Astrocyte of the cerebellum (primary cell): ENCODE results near the gene UBE2O.

ENCODE experiments used
- DNase-seq: peaks from one replicate; pipeline ENCODE4 v3.0.0-alpha.2; 2011; ENCODE audit warnings: low read depth
- H3K4me3 ChIP-seq: 2 replicates; pipeline ENCODE4 v1.5.1; 2011; ENCODE audit warnings: mild to moderate bottlenecking, low read depth, low read length, moderate library complexity
- in situ Hi-C: cut with HindIII; loops from 2 replicates; pipeline ENCODE4 v1.10.0; 2017; ENCODE audit warnings: low sequenced_read_pairs
- TF ChIP-seq, protein P1 (sequence below): IDR thresholded peaks from 2 replicates; pipeline ENCODE4 v1.5.1; 2012; ENCODE audit warnings: low read length, low read depth, moderate library complexity, mild to moderate bottlenecking; ENCODE audit errors: missing control alignments

The UBE2O gene

DNA sequence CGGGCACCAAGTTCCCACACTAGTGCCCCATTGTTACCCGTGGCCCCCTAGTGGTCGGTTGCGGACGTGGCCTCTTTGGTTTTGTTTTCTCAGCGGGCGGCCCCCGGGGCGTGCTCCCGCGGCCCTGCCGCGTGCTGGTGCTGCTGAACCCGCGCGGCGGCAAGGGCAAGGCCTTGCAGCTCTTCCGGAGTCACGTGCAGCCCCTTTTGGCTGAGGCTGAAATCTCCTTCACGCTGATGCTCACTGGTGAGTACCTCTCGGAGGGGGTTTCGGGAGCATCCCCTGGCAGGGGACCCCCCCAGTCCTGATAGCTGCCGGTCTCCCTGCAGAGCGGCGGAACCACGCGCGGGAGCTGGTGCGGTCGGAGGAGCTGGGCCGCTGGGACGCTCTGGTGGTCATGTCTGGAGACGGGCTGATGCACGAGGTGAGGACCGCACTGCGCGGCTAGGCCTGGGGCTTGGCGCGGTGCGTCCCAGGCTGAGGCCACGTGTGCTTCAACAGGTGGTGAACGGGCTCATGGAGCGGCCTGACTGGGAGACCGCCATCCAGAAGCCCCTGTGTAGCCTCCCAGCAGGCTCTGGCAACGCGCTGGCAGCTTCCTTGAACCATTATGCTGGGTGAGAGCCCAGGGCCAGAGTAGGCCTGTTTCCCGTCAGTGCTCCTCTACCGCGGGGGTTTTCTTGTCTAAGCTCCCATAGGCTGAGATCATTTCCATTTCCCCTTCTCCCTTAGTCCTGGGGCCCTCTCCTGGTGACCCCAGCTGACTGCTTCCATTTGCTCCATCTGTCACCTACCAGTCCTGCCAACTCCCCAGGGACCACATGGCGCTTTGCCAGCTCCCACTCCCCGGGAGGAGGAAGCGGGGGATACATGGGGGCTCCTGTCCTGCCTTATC, 66.8 kb downstream of the UBE2O start:
- TF ChIP-seq, protein P1, sequence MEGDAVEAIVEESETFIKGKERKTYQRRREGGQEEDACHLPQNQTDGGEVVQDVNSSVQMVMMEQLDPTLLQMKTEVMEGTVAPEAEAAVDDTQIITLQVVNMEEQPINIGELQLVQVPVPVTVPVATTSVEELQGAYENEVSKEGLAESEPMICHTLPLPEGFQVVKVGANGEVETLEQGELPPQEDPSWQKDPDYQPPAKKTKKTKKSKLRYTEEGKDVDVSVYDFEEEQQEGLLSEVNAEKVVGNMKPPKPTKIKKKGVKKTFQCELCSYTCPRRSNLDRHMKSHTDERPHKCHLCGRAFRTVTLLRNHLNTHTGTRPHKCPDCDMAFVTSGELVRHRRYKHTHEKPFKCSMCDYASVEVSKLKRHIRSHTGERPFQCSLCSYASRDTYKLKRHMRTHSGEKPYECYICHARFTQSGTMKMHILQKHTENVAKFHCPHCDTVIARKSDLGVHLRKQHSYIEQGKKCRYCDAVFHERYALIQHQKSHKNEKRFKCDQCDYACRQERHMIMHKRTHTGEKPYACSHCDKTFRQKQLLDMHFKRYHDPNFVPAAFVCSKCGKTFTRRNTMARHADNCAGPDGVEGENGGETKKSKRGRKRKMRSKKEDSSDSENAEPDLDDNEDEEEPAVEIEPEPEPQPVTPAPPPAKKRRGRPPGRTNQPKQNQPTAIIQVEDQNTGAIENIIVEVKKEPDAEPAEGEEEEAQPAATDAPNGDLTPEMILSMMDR: peak; percentile 76
- DNase-seq: no peak
- peak overlapping the region; percentile 60 for H3K4me3 ChIP-seq
- in situ Hi-C loops: no loop called here

GRCh38 chr17:76384987-76385891, 67.7 kb downstream of the UBE2O start:
- TF ChIP-seq, protein P1: no peak
- in situ Hi-C loops: no loop called here

GRCh38 chr17:76384222-76384986, 68.5 kb downstream of the UBE2O start, which contains the start of gene SPHK1:
Gene SPHK1, plus strand, starts transcription at chr17:76384609. Its CDS starts 1,036 bp downstream, at chr17:76385645.
- TF ChIP-seq, protein P1: no peak
- peak within 1 kb of the TSS; percentile 60 for H3K4me3 ChIP-seq
- in situ Hi-C loops: no loop called here
- DNase-seq: no peak

More at GRCh38 chr17:76384987-76385891, 67.7 kb downstream of the UBE2O start:
- H3K4me3 ChIP-seq: peak overlapping the region; percentile 60
- no peak for DNase-seq

- no peak for DNase-seq
- in situ Hi-C loops: no loop called here
- peak overlapping the region; percentile 60 for H3K4me3 ChIP-seq
- TF ChIP-seq, protein P1: peak; percentile 24
Observed at GRCh38 chr17:76383546-76384221, 69.3 kb downstream of the UBE2O start.

- in situ Hi-C loops: no loop called here
- H3K4me3 ChIP-seq: peak overlapping the region; percentile 60
- DNase-seq: no peak
- TF ChIP-seq, protein P1: no peak
Observed at GRCh38 chr17:76382803-76383545, 70.0 kb downstream of the UBE2O start.
